ENCODE results near the gene NT5DC3. TPM values are rescaled to one million over a fixed set of nuclear protein-coding genes. Genes with fewer than 3 reads are reported as not detected.

The NT5DC3 gene
- total and polyA plus RNA-seq, 2 donors (not counting 3 experiments of a cell fraction or from before 2014, with no cell fraction given): 1.5 to 6.7 TPM

DNA sequence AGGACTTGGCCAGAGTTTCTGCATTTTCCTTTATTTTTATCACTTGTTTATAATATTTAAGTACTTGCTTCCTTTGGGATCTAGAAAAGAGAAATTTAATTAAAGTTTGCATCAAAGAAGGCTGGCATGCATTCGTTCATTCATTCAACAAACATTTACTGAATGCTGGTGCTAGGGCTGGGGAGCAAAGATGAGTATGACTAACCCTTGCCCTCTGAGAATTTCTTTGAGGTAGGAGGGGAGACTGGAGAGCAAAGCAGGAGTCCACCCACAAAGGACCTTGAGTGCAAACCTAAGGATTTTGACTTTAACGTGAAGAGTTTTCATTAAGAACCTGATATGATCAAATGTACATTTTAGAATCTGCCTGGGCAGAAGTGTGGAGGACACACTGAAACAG lies 16.1 kb upstream of the NT5DC3 start:
- POLR2A ChIA-PET: no interaction called here
- BruUV-seq (replicated peaks): no TSS peak

More for the DNA sequence above, 16.1 kb upstream of the NT5DC3 start:
- CTCF ChIA-PET: interaction anchor here (0.7 kb wide), 1 partner anchor 11 kb away, joined by 3 read pairs; no protein-coding TSS in a partner anchor
- FAIRE-seq: no peak
- dilution Hi-C loops (cut with MboI; ENCODE audit: extremely low pct_ligation_motif_present, low sequenced_read_pairs) (no loop called here), intact Hi-C loops (cut with micrococcal nuclease) (loop anchor here (5.0 kb wide), 1 partner anchor 75 kb away; no protein-coding TSS in a partner anchor)
- Histone ChIP-seq H3K27me3 (ENCODE audit: control insufficient read depth in 2 of 2, insufficient read depth in 2 of 2, low read length in 2 of 2) (peaks cover 7 to 8% of the 10 kb centered on the region in 2 experiments), H3K79me2 (ENCODE audit: control insufficient read depth, insufficient read depth, low read length) (no peaks in the 10 kb centered on the region), H3K9me1 (replicated peaks; ENCODE audit: control insufficient read depth, extremely low read depth, insufficient read depth, low read length) (no peaks in the 10 kb centered on the region), H3K4me2 (ENCODE audit: insufficient read depth, low read length) (no peak overlapping the region), H3K36me3 (ENCODE audit: control insufficient read depth in 2 of 2, extremely low read depth in 1 of 2, insufficient read depth in 2 of 2, low read length in 2 of 2) (no peaks in the 10 kb centered on the region), H3K4me1 (ENCODE audit: control insufficient read depth, extremely low read depth, insufficient read depth, low read length) (peaks cover 5% of the 10 kb centered on the region), H3K9me3 (replicated peaks; ENCODE audit: control insufficient read depth, insufficient read depth, low read length) (no peaks in the 10 kb centered on the region), H3K9ac (replicated peaks; ENCODE audit: extremely low read depth, insufficient read depth, low read length) (no peak overlapping the region), H2AFZ (ENCODE audit: low read depth, low read length) (no peak overlapping the region), H3K4me3 (replicated peaks in 1 of 3; ENCODE audit: insufficient read depth in 1 of 3, low read depth in 1 of 3, low read length in 3 of 3) (no peak overlapping the region), H4K20me1 (replicated peaks; ENCODE audit: control insufficient read depth, extremely low read depth, insufficient read depth, low read length) (no peaks in the 10 kb centered on the region), H3K27ac (ENCODE audit: insufficient read depth, low read depth, low read length) (no peak overlapping the region)
- TF ChIP-seq JUN (IDR thresholded peaks at IDR 0.05; ENCODE audit: borderline replicate concordance, insufficient read depth, insufficient read length, low read depth) (no peak), POLR2A (IDR thresholded peaks at IDR 0.05; ENCODE audit: low read depth, low read length) (no peak), FOS (IDR thresholded peaks at IDR 0.05; ENCODE audit: borderline replicate concordance, insufficient read depth, low read length) (no peak), POLR2AphosphoS5 (IDR thresholded peaks at IDR 0.05; ENCODE audit: insufficient read depth, low read depth, low read length) (no peak), EZH2 (IDR thresholded peaks at IDR 0.05; ENCODE audit: borderline replicate concordance, low read depth, low read length, severe bottlenecking) (no peak), GATA2 (IDR thresholded peaks at IDR 0.05; ENCODE audit: insufficient read depth, insufficient read length, low read depth, low read length) (no peak), MYC (IDR thresholded peaks at IDR 0.05; ENCODE audit: low read depth, low read length) (no peak)
- TF ChIP-seq, protein P1, sequence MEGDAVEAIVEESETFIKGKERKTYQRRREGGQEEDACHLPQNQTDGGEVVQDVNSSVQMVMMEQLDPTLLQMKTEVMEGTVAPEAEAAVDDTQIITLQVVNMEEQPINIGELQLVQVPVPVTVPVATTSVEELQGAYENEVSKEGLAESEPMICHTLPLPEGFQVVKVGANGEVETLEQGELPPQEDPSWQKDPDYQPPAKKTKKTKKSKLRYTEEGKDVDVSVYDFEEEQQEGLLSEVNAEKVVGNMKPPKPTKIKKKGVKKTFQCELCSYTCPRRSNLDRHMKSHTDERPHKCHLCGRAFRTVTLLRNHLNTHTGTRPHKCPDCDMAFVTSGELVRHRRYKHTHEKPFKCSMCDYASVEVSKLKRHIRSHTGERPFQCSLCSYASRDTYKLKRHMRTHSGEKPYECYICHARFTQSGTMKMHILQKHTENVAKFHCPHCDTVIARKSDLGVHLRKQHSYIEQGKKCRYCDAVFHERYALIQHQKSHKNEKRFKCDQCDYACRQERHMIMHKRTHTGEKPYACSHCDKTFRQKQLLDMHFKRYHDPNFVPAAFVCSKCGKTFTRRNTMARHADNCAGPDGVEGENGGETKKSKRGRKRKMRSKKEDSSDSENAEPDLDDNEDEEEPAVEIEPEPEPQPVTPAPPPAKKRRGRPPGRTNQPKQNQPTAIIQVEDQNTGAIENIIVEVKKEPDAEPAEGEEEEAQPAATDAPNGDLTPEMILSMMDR (IDR thresholded peaks at IDR 0.05; ENCODE audit: extremely low read depth in 1 of 2, insufficient read depth in 1 of 2, low read depth in 1 of 2, low read length in 2 of 2): no peak
- TF ChIP-seq, protein P2, sequence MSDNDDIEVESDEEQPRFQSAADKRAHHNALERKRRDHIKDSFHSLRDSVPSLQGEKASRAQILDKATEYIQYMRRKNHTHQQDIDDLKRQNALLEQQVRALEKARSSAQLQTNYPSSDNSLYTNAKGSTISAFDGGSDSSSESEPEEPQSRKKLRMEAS (IDR thresholded peaks at IDR 0.05; ENCODE audit: insufficient read depth, insufficient read length): no peak
- no peak for DNase-seq (ENCODE audit: low read depth, low spot score)

Data from endothelial cell of umbilical vein (primary cell).